Measurements from ENCODE around the gene NECAB3. TPM values are rescaled to one million over a fixed set of nuclear protein-coding genes. Genes with fewer than 3 reads are reported as not detected.
A peak's percentile ranks its signal among the peaks of the same experiment; 100 is the strongest.

NECAB3 gene
- total RNA-seq, 1 experiment from 2014 or later = 46.4 TPM

- H3K27me3 ChIP-seq (ENCODE audit: control insufficient read depth, insufficient read depth, low read length) = no peaks in the 10 kb centered on the region
- H3K4me3 ChIP-seq (ENCODE audit: low read depth in 2 of 2, low read length in 2 of 2) = peak overlapping the region; percentile 60 to 74
- peaks cover 6% of the 10 kb centered on the region; the same call in 1 of the 2 replicates for H3K36me3 ChIP-seq (ENCODE audit: control insufficient read depth, insufficient read depth, low read length)
- intact Hi-C loops (cut with micrococcal nuclease; ENCODE audit: unreplicated experiment) = no loop called here
- BruUV-seq (replicated peaks) = no TSS peak
- no peaks in the 10 kb centered on the region for H3K9me3 ChIP-seq (ENCODE audit: control insufficient read depth, insufficient read depth, low read depth, low read length)
- POLR2A ChIA-PET = interaction anchor here (0.6 kb wide), 1 partner anchor 111 kb away, joined by 4 read pairs; no protein-coding TSS in a partner anchor
- no peak for TF ChIP-seq POLR2AphosphoS5 (IDR thresholded peaks at IDR 0.05; ENCODE audit: low read depth, low read length)
- CTCF ChIA-PET = no interaction called here
- in situ Hi-C loops (cut with HindIII; ENCODE audit: low pct_unique_long_range_greater_than_20kb, low sequenced_read_pairs) = no loop called here
- ATAC-seq (peak; percentile 11), DNase-seq (ENCODE audit: low read depth, low spot score) (no peak)
- H3K27ac ChIP-seq (ENCODE audit: low read length) = peak overlapping the region; percentile 94
- H3K4me1 ChIP-seq (ENCODE audit: control insufficient read depth, insufficient read depth, low read length) = peaks cover 24% of the 10 kb centered on the region
These were observed 1.1 kb upstream of the NECAB3 start for GRCh38 chr20:33675136-33675959.

GRCh38 chr20:33673410-33674293, 576 bp downstream of the NECAB3 start:
- no peak for TF ChIP-seq CTCF (IDR thresholded peaks at IDR 0.05)
- TF ChIP-seq SIN3A (IDR thresholded peaks at IDR 0.05; ENCODE audit: borderline replicate concordance, insufficient read depth, low read depth, low read length) = no peak
- no peak for TF ChIP-seq TCF7L2 (IDR thresholded peaks at IDR 0.05; ENCODE audit: low read depth, low read length)
- no peak for TF ChIP-seq POLR2AphosphoS5 (IDR thresholded peaks at IDR 0.05; ENCODE audit: low read depth, low read length)
- no peak for TF ChIP-seq REST (IDR thresholded peaks at IDR 0.05; ENCODE audit: insufficient read depth in 1 of 2, low read depth in 2 of 2, low read length in 1 of 2)
- Histone ChIP-seq H3K9me3 (ENCODE audit: control insufficient read depth, insufficient read depth, low read depth, low read length) (no peaks in the 10 kb centered on the region), H3K27ac (ENCODE audit: low read length) (peak overlapping the region; percentile 91), H3K36me3 (ENCODE audit: control insufficient read depth, insufficient read depth, low read length) (peaks cover 6% of the 10 kb centered on the region; the same call in 1 of the 2 replicates), H3K4me1 (ENCODE audit: control insufficient read depth, insufficient read depth, low read length) (peaks cover 24% of the 10 kb centered on the region), H3K4me3 (ENCODE audit: low read depth in 2 of 2, low read length in 2 of 2) (peak overlapping the region; percentile 74 to 76), H3K27me3 (ENCODE audit: control insufficient read depth, insufficient read depth, low read length) (no peaks in the 10 kb centered on the region)
- intact Hi-C loops (cut with micrococcal nuclease; ENCODE audit: unreplicated experiment) (no loop called here), in situ Hi-C loops (cut with HindIII; ENCODE audit: low pct_unique_long_range_greater_than_20kb, low sequenced_read_pairs) (no loop called here)
- CTCF ChIA-PET = no interaction called here
- no TSS peak for BruUV-seq (replicated peaks)
- DNase-seq (ENCODE audit: low read depth, low spot score) (no peak), ATAC-seq (peak; percentile 35; the same call in 1 of the 2 replicates)
- POLR2A ChIA-PET = no interaction called here

All from Panc1 (cell line).